IgD-negative memory B cell (primary cell): Measurements from ENCODE around the gene WDFY2. TPM values are rescaled to one million over a fixed set of nuclear protein-coding genes. Genes with fewer than 3 reads are reported as not detected.

Source experiments
- H3K27ac Mint-ChIP-seq, 3 donors: one replicate each; pipeline ENCODE4 v1.8.0; 2020 to 2022; ENCODE audit warnings: mild to moderate bottlenecking in 3 of 3, mixed read lengths in 3 of 3, moderate library complexity in 1 of 3
- H3K27me3 Mint-ChIP-seq: one replicate; pipeline ENCODE4 v1.8.0; 2021; ENCODE audit warnings: mixed read lengths
- H3K36me3 Mint-ChIP-seq: one replicate; pipeline ENCODE4 v1.8.0; 2020; ENCODE audit warnings: mild to moderate bottlenecking, mixed read lengths
- H3K4me1 Mint-ChIP-seq, 3 donors: one replicate each; pipeline ENCODE4 v1.8.0; 2020 to 2022; ENCODE audit warnings: mixed read lengths in 3 of 3, mild to moderate bottlenecking in 1 of 3
- H3K4me3 Mint-ChIP-seq, 4 donors: one replicate each; pipeline ENCODE4 v1.8.0; 2020 to 2022; ENCODE audit warnings: mild to moderate bottlenecking in 4 of 4, mixed read lengths in 4 of 4, moderate library complexity in 3 of 4
- H3K9me3 Mint-ChIP-seq, 3 donors: one replicate each; pipeline ENCODE4 v1.8.0; 2020 to 2021; ENCODE audit warnings: mixed read lengths in 3 of 3, mild to moderate bottlenecking in 1 of 3
- polyA plus RNA-seq: library from polyadenylated mRNA; unstranded; fragments of 300-500 nt; fragmentation: Illumina TruSeq; gene quantifications from one replicate; pipeline ENCODE4 v1.2.3, GENCODE V29; 2021

Gene WDFY2
- polyA plus RNA-seq, 1 donor from 2014 or later = 6.0 TPM

GRCh38 chr13:51782026-51782710 is 197.9 kb downstream of the WDFY2 start:
- peak overlapping the region in 1 of 4 donors; percentile 49 for H3K4me3 Mint-ChIP-seq
- H3K27me3 Mint-ChIP-seq = no peaks in the 10 kb centered on the region

GRCh38 chr13:51783428-51784094 is 199.3 kb downstream of the WDFY2 start:
- peaks cover 10 to 13% (median 11%) of the 10 kb centered on the region in 3 donors for H3K4me1 Mint-ChIP-seq
- H3K4me3 Mint-ChIP-seq = no peak overlapping the region
- H3K36me3 Mint-ChIP-seq = no peaks in the 10 kb centered on the region
- H3K27me3 Mint-ChIP-seq = no peaks in the 10 kb centered on the region
- H3K27ac Mint-ChIP-seq = no peak overlapping the region
- H3K9me3 Mint-ChIP-seq = peaks cover 0 to 1% (median 0%) of the 10 kb centered on the region in 3 donors

More at GRCh38 chr13:51782026-51782710, 197.9 kb downstream of the WDFY2 start:
- Mint-ChIP-seq H3K9me3 (peaks cover 0 to 1% (median 0%) of the 10 kb centered on the region in 3 donors), H3K36me3 (no peaks in the 10 kb centered on the region), H3K27ac (peak overlapping the region in 1 of 3 donors; percentile 47), H3K4me1 (peaks cover 10 to 13% (median 11%) of the 10 kb centered on the region in 3 donors)

GRCh38 chr13:51784097-51784496 is 199.8 kb downstream of the WDFY2 start:
- no peaks in the 10 kb centered on the region for H3K27me3 Mint-ChIP-seq
- H3K4me1 Mint-ChIP-seq = peaks cover 10 to 13% (median 11%) of the 10 kb centered on the region in 3 donors
- H3K9me3 Mint-ChIP-seq = peaks cover 0 to 1% (median 0%) of the 10 kb centered on the region in 3 donors
- H3K4me3 Mint-ChIP-seq = no peak overlapping the region
- H3K27ac Mint-ChIP-seq = no peak overlapping the region
- peaks cover 2% of the 10 kb centered on the region for H3K36me3 Mint-ChIP-seq

GRCh38 chr13:51785712-51786424 is 201.6 kb downstream of the WDFY2 start:
- H3K27me3 Mint-ChIP-seq = no peaks in the 10 kb centered on the region

GRCh38 chr13:51786425-51787265 is 202.4 kb downstream of the WDFY2 start:
- Mint-ChIP-seq H3K4me1 (peaks cover 5 to 7% (median 6%) of the 10 kb centered on the region in 3 donors), H3K27ac (peak overlapping the region in 1 of 3 donors; percentile 29), H3K9me3 (no peaks in the 10 kb centered on the region), H3K36me3 (peaks cover 6% of the 10 kb centered on the region), H3K4me3 (no peak overlapping the region), H3K27me3 (no peaks in the 10 kb centered on the region)

More at GRCh38 chr13:51785712-51786424, 201.6 kb downstream of the WDFY2 start:
- no peak overlapping the region for H3K4me3 Mint-ChIP-seq
- H3K27ac Mint-ChIP-seq = peak overlapping the region in 1 of 3 donors; percentile 29
- peaks cover 5% of the 10 kb centered on the region for H3K36me3 Mint-ChIP-seq
- H3K4me1 Mint-ChIP-seq = peaks cover 10 to 13% (median 11%) of the 10 kb centered on the region in 3 donors
- H3K9me3 Mint-ChIP-seq = no peaks in the 10 kb centered on the region

- H3K36me3 Mint-ChIP-seq = peaks cover 6% of the 10 kb centered on the region
- no peaks in the 10 kb centered on the region for H3K27me3 Mint-ChIP-seq
- H3K27ac Mint-ChIP-seq = peak overlapping the region; percentile 52 to 89 (median 67)
- peak overlapping the region; percentile 9 to 78 (median 45) for H3K4me3 Mint-ChIP-seq
- H3K9me3 Mint-ChIP-seq = no peaks in the 10 kb centered on the region
- peaks cover 29 to 31% (median 29%) of the 10 kb centered on the region in 3 donors for H3K4me1 Mint-ChIP-seq
These were observed 209.5 kb downstream of the WDFY2 start for GRCh38 chr13:51793570-51794271.

GRCh38 chr13:51794964-51795363 is 210.7 kb downstream of the WDFY2 start:
- H3K4me3 Mint-ChIP-seq = peak overlapping the region in 2 of 4 donors; percentile 58 to 84
- no peaks in the 10 kb centered on the region for H3K9me3 Mint-ChIP-seq
- no peak overlapping the region for H3K27ac Mint-ChIP-seq
- H3K27me3 Mint-ChIP-seq = no peaks in the 10 kb centered on the region
- H3K36me3 Mint-ChIP-seq = peaks cover 3% of the 10 kb centered on the region
- peaks cover 29 to 33% (median 31%) of the 10 kb centered on the region in 3 donors for H3K4me1 Mint-ChIP-seq

- Mint-ChIP-seq H3K27me3 (no peaks in the 10 kb centered on the region), H3K36me3 (peaks cover 3% of the 10 kb centered on the region), H3K27ac (no peak overlapping the region), H3K4me1 (peaks cover 29 to 33% (median 31%) of the 10 kb centered on the region in 3 donors), H3K9me3 (no peaks in the 10 kb centered on the region), H3K4me3 (peak overlapping the region in 1 of 4 donors; percentile 49)
These were observed 211.2 kb downstream of the WDFY2 start for GRCh38 chr13:51795419-51795818.

- Mint-ChIP-seq H3K36me3 (no peaks in the 10 kb centered on the region), H3K4me1 (peaks cover 29 to 33% (median 31%) of the 10 kb centered on the region in 3 donors), H3K4me3 (no peak overlapping the region), H3K27me3 (no peaks in the 10 kb centered on the region), H3K27ac (no peak overlapping the region), H3K9me3 (no peaks in the 10 kb centered on the region)
These were observed 212.3 kb downstream of the WDFY2 start for GRCh38 chr13:51796546-51796945.

GRCh38 chr13:51797664-51798488 is 213.6 kb downstream of the WDFY2 start:
- H3K36me3 Mint-ChIP-seq = no peaks in the 10 kb centered on the region
- peak overlapping the region in 1 of 4 donors; percentile 67 for H3K4me3 Mint-ChIP-seq
- no peaks in the 10 kb centered on the region for H3K9me3 Mint-ChIP-seq
- no peaks in the 10 kb centered on the region for H3K27me3 Mint-ChIP-seq
- peak overlapping the region; percentile 16 to 92 (median 87) for H3K27ac Mint-ChIP-seq
- peaks cover 29 to 38% (median 33%) of the 10 kb centered on the region in 3 donors for H3K4me1 Mint-ChIP-seq

GRCh38 chr13:51799261-51799660 is 215.0 kb downstream of the WDFY2 start:
- Mint-ChIP-seq H3K36me3 (no peaks in the 10 kb centered on the region), H3K27ac (no peak overlapping the region), H3K4me1 (peaks cover 20 to 30% (median 21%) of the 10 kb centered on the region in 3 donors), H3K27me3 (no peaks in the 10 kb centered on the region), H3K9me3 (no peaks in the 10 kb centered on the region), H3K4me3 (no peak overlapping the region)

GRCh38 chr13:51800486-51800885 is 216.2 kb downstream of the WDFY2 start:
- H3K4me3 Mint-ChIP-seq = peak overlapping the region in 1 of 4 donors; percentile 38
- peaks cover 15 to 32% (median 21%) of the 10 kb centered on the region in 3 donors for H3K4me1 Mint-ChIP-seq
- no peaks in the 10 kb centered on the region for H3K27me3 Mint-ChIP-seq
- no peaks in the 10 kb centered on the region for H3K9me3 Mint-ChIP-seq
- no peaks in the 10 kb centered on the region for H3K36me3 Mint-ChIP-seq
- H3K27ac Mint-ChIP-seq = peak overlapping the region in 1 of 3 donors; percentile 22

- Mint-ChIP-seq H3K27ac (peak overlapping the region; percentile 93 to 100 (median 99)), H3K9me3 (no peaks in the 10 kb centered on the region), H3K4me1 (peaks cover 17 to 35% (median 25%) of the 10 kb centered on the region in 3 donors), H3K4me3 (peak overlapping the region in 2 of 4 donors; percentile 32 to 85), H3K36me3 (no peaks in the 10 kb centered on the region), H3K27me3 (no peaks in the 10 kb centered on the region)
These were observed 217.4 kb downstream of the WDFY2 start for GRCh38 chr13:51801631-51802099.
